ENCODE results near the gene CYP1A2.
"Not testable (repeated sequence)": the region's sequence is repeated elsewhere in the genome, so short reads cannot be mapped to it uniquely, and the experiment has no call there.

The CYP1A2 gene

DNA sequence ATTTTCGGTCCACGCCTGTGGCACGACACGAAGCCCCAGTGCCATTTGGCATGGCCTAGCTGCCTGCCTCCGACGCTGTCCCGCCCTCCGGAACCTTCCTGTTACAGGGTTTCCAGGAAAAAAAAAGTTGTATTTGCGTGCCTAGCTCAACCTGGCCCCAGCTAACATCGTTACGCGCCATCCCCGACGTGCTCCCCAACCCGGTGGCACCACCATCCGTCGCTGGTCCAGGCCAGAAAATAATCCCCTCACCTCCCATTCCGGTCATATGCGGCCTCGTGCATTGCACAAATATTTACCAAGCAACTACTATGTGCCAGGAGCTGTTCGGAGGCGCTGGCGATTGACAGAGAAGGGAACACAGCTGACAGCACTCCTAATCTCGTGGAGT lies 21.9 kb upstream of the CYP1A2 start:
- DNase-seq (ENCODE audit: low spot score), result no peak

DNA sequence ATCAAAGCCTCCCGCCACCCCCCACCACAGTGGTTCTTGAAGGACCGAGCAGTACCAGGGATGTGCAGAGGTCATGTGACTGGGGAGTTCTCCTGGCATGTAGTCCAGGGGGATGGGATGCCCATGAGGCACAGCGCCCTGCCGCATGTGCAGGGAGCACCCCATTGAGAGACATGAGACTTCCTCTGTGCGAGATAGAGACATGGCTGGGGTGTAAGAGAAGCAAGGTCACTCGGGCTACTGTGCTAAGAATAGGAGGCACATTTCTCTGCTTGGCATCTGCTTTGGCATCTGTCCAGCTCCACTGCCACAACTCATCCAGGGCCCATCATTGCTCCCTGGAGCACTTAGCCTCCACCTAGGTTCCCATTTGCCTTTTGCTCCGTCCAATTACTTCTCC lies 20.9 kb upstream of the CYP1A2 start:
- DNase-seq (ENCODE audit: low spot score), result no peak
- TF ChIP-seq, protein P1, sequence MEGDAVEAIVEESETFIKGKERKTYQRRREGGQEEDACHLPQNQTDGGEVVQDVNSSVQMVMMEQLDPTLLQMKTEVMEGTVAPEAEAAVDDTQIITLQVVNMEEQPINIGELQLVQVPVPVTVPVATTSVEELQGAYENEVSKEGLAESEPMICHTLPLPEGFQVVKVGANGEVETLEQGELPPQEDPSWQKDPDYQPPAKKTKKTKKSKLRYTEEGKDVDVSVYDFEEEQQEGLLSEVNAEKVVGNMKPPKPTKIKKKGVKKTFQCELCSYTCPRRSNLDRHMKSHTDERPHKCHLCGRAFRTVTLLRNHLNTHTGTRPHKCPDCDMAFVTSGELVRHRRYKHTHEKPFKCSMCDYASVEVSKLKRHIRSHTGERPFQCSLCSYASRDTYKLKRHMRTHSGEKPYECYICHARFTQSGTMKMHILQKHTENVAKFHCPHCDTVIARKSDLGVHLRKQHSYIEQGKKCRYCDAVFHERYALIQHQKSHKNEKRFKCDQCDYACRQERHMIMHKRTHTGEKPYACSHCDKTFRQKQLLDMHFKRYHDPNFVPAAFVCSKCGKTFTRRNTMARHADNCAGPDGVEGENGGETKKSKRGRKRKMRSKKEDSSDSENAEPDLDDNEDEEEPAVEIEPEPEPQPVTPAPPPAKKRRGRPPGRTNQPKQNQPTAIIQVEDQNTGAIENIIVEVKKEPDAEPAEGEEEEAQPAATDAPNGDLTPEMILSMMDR (IDR thresholded peaks at IDR 0.05; ENCODE audit: extremely low read depth, insufficient read depth, missing control alignments), result no peak
- in situ Hi-C loops (cut with MboI; ENCODE audit: low pct_unique_long_range_greater_than_20kb, low sequenced_read_pairs, unreplicated experiment), result no loop called here

More for the DNA sequence above, 21.9 kb upstream of the CYP1A2 start:
- in situ Hi-C loops (cut with MboI; ENCODE audit: low pct_unique_long_range_greater_than_20kb, low sequenced_read_pairs, unreplicated experiment), result no loop called here
- TF ChIP-seq, protein P1 (IDR thresholded peaks at IDR 0.05; ENCODE audit: extremely low read depth, insufficient read depth, missing control alignments), result no peak

GRCh38 chr15:74728699-74729098 lies 19.9 kb upstream of the CYP1A2 start:
- DNase-seq (ENCODE audit: low spot score); in situ Hi-C loops (cut with MboI; ENCODE audit: low pct_unique_long_range_greater_than_20kb, low sequenced_read_pairs, unreplicated experiment): not testable (repeated sequence)

DNA sequence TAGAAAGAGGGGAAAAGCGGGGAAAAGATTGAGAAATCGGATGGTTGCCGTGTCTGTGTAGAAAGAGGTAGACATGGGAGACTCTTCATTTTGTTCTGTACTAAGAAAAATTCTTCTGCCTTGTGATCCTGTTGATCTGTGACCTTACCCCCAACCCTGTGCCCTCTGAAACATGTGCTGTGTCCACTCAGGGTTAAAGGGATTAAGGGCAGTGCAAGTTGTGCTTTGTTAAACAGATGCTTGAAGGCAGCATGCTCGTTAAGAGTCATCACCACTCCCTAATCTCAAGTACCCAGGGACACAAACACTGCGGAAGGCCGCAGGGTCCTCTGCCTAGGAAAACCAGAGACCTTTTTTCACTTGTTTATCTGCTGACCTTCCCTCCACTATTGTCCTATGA lies 19.3 kb upstream of the CYP1A2 start:
- in situ Hi-C loops (cut with MboI; ENCODE audit: low pct_unique_long_range_greater_than_20kb, low sequenced_read_pairs, unreplicated experiment); DNase-seq (ENCODE audit: low spot score): not testable (repeated sequence)

DNA sequence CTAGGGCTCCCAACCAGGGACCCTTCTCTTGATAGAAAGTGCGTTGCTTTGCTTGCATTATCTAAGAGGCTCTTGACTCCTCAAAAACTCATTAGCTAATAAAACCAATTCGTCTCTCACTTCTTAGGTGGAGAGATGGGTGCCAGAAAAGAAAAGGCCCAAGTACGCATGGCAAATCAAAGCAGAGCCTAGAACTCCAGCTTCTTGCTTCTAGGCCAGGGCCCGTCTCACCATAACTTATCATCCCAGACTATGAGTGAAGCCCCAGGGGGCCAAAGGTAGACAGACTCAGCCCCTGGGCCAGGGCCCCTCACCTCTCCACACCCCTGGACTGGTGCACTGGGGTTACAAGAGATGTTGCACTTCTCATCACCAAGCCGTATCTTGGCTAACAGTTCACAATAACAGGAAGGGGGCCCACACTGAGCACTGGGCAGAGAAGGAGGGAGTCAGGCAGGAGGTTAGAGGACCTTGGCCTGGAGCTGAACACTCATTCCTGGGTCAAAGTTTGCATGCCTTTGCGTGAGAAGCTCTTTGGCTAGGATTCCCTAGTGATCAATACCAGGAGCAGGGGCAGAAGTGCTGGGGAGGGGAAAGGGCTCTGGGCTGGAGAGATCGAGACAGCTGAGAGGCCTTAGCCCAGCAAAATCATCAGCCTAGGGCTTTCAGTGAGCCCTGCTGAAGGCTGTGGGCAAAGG lies 17.9 kb upstream of the CYP1A2 start:
- DNase-seq (ENCODE audit: low spot score), result no peak
- TF ChIP-seq, protein P1 (IDR thresholded peaks at IDR 0.05; ENCODE audit: extremely low read depth, insufficient read depth, missing control alignments), result no peak
- in situ Hi-C loops (cut with MboI; ENCODE audit: low pct_unique_long_range_greater_than_20kb, low sequenced_read_pairs, unreplicated experiment), result no loop called here

- no peak for DNase-seq (ENCODE audit: low spot score)
- in situ Hi-C loops (cut with MboI; ENCODE audit: low pct_unique_long_range_greater_than_20kb, low sequenced_read_pairs, unreplicated experiment), result no loop called here
- TF ChIP-seq, protein P1 (IDR thresholded peaks at IDR 0.05; ENCODE audit: extremely low read depth, insufficient read depth, missing control alignments), result no peak
Observed at GRCh38 chr15:74732846-74733245, 15.8 kb upstream of the CYP1A2 start.

- in situ Hi-C loops (cut with MboI; ENCODE audit: low pct_unique_long_range_greater_than_20kb, low sequenced_read_pairs, unreplicated experiment), result no loop called here
- DNase-seq (ENCODE audit: low spot score), result no peak
- TF ChIP-seq, protein P1 (IDR thresholded peaks at IDR 0.05; ENCODE audit: extremely low read depth, insufficient read depth, missing control alignments), result no peak
Observed at GRCh38 chr15:74733269-74733668, 15.4 kb upstream of the CYP1A2 start.

DNA sequence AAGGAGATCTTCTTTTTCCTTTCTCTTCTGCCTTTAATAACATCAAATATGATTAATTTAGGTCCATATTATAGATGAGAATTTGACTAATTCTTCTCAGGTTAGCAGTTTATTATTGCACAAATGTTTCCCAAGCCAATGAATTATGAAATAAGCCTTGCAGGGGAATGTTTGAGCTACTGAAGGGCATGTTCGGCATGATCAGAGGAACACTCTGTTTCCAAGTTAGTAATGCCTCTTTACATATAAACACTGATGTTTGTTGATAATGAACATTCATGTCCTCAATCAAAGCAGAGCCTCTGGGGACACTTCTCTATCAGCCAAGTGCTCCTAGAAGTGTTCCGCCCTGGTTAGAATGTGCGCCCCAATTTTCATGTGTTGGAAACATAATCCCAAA lies 13.3 kb upstream of the CYP1A2 start:
- TF ChIP-seq, protein P1 (IDR thresholded peaks at IDR 0.05; ENCODE audit: extremely low read depth, insufficient read depth, missing control alignments), result no peak
- DNase-seq (ENCODE audit: low spot score), result no peak
- in situ Hi-C loops (cut with MboI; ENCODE audit: low pct_unique_long_range_greater_than_20kb, low sequenced_read_pairs, unreplicated experiment), result no loop called here

- in situ Hi-C loops (cut with MboI; ENCODE audit: low pct_unique_long_range_greater_than_20kb, low sequenced_read_pairs, unreplicated experiment); DNase-seq (ENCODE audit: low spot score): not testable (repeated sequence)
Observed at GRCh38 chr15:74738239-74738638, 10.4 kb upstream of the CYP1A2 start.
